ENCODE measurements around the gene RSPO3. TPM values are rescaled to one million over a fixed set of nuclear protein-coding genes. Genes with fewer than 3 reads are reported as not detected.

The RSPO3 gene
- total and polyA plus RNA-seq, 9 of the 15 experiments (the other 6 are each of a cell fraction or from before 2014, with no cell fraction given), result not detected

GRCh38 chr6:127083963-127084310, 34.5 kb upstream of the RSPO3 start:
- Histone ChIP-seq H3K27ac (ENCODE audit: extremely low read depth, low read depth, low read length) (no peak overlapping the region), H3K4me2 (ENCODE audit: insufficient read depth, low read length) (no peak overlapping the region), H3K9me3 (replicated peaks; ENCODE audit: control insufficient read depth, insufficient read depth, low read depth, low read length) (no peaks in the 10 kb centered on the region), H3K36me3 (ENCODE audit: control insufficient read depth, insufficient read depth, low read length) (no peaks in the 10 kb centered on the region), H3K9ac (ENCODE audit: insufficient read depth in 1 of 2, low read depth in 2 of 2, low read length in 2 of 2) (no peak overlapping the region), H3K27me3 (ENCODE audit: control insufficient read depth in 2 of 2, insufficient read depth in 2 of 2, low read length in 2 of 2) (no peaks in the 10 kb centered on the region), H3K79me2 (ENCODE audit: control insufficient read depth, insufficient read depth, low read length) (no peaks in the 10 kb centered on the region), H2AFZ (ENCODE audit: low read depth, low read length) (no peak overlapping the region), H3K9me1 (ENCODE audit: control insufficient read depth, insufficient read depth, low read length) (no peaks in the 10 kb centered on the region), H4K20me1 (replicated peaks; ENCODE audit: control insufficient read depth, insufficient read depth, low read length) (no peaks in the 10 kb centered on the region), H3K4me3 (no peak overlapping the region), H3K4me1 (replicated peaks in 1 of 2; ENCODE audit: control insufficient read depth in 2 of 2, insufficient read depth in 2 of 2, low read length in 2 of 2) (no peaks in the 10 kb centered on the region)
- WGBS (ENCODE audit: insufficient coverage, low coverage, missing lambda C conversion rate), result 4% methylated on average over 2 of the region's 2 CpGs
- TF ChIP-seq RFX7 (CRISPR knock-in tag; IDR thresholded peaks at IDR 0.05) (no peak), TAF7 (tag; IDR thresholded peaks at IDR 0.05) (no peak), POU5F1 (IDR thresholded peaks at IDR 0.05; ENCODE audit: borderline replicate concordance, low read depth, low read length, partially characterized antibody) (no peak), CEBPG (CRISPR knock-in tag; IDR thresholded peaks at IDR 0.05) (no peak), CEBPG (tag; conservative IDR thresholded peaks at IDR 0.05 in 1 of 2, IDR thresholded peaks at IDR 0.05 in 1 of 2) (no peak), PHTF2 (CRISPR knock-in tag; IDR thresholded peaks at IDR 0.05) (no peak), PURB (CRISPR knock-in tag; IDR thresholded peaks at IDR 0.05; ENCODE audit: low read depth) (no peak)
- TF ChIP-seq, protein P1, sequence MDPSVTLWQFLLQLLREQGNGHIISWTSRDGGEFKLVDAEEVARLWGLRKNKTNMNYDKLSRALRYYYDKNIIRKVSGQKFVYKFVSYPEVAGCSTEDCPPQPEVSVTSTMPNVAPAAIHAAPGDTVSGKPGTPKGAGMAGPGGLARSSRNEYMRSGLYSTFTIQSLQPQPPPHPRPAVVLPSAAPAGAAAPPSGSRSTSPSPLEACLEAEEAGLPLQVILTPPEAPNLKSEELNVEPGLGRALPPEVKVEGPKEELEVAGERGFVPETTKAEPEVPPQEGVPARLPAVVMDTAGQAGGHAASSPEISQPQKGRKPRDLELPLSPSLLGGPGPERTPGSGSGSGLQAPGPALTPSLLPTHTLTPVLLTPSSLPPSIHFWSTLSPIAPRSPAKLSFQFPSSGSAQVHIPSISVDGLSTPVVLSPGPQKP (CRISPR knock-in tag; IDR thresholded peaks at IDR 0.05), result no peak
- TF ChIP-seq, protein P2, sequence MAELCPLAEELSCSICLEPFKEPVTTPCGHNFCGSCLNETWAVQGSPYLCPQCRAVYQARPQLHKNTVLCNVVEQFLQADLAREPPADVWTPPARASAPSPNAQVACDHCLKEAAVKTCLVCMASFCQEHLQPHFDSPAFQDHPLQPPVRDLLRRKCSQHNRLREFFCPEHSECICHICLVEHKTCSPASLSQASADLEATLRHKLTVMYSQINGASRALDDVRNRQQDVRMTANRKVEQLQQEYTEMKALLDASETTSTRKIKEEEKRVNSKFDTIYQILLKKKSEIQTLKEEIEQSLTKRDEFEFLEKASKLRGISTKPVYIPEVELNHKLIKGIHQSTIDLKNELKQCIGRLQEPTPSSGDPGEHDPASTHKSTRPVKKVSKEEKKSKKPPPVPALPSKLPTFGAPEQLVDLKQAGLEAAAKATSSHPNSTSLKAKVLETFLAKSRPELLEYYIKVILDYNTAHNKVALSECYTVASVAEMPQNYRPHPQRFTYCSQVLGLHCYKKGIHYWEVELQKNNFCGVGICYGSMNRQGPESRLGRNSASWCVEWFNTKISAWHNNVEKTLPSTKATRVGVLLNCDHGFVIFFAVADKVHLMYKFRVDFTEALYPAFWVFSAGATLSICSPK (IDR thresholded peaks at IDR 0.05; ENCODE audit: borderline replicate concordance), result no peak
- in situ Hi-C loops (cut with MboI), result no loop called here
- ChIA-PET POLR2A (no interaction called here), CTCF (ENCODE audit: low intra/inter-chr PET ratio) (no interaction called here)
- ATAC-seq, result no peak
- BruUV-seq (replicated peaks), result no TSS peak
- no peak for DNase-seq (ENCODE audit: extremely low read depth in 1 of 4, low spot score in 3 of 4)
- intact Hi-C loops (cut with micrococcal nuclease), result no loop called here
- FAIRE-seq, result no peak

All from K562 (cell line).